Measurements from ENCODE around the gene B4GALT1. TPM values are rescaled to one million over a fixed set of nuclear protein-coding genes. Genes with fewer than 3 reads are reported as not detected.

B4GALT1 gene
- total RNA-seq, 3 donors from 2014 or later: 60.8 to 81.8 (median 66.2) TPM

- Histone ChIP-seq H3K36me3 (no peaks in the 10 kb centered on the region), H3K4me1 (no peaks in the 10 kb centered on the region), H3K27me3 (no peaks in the 10 kb centered on the region), H3K4me3 (no peak overlapping the region), H3K27ac (no peak overlapping the region), H3K9me3 (no peaks in the 10 kb centered on the region)
- DNase-seq (ENCODE audit: low spot score in 2 of 2): no peak
- TF ChIP-seq POLR2A (IDR thresholded peaks at IDR 0.05): no peak
- TF ChIP-seq POLR2AphosphoS5 (IDR thresholded peaks at IDR 0.05): no peak
- TF ChIP-seq CTCF (IDR thresholded peaks at IDR 0.05): no peak
- intact Hi-C loops (cut with DNase I; ENCODE audit: low total_unique reads): no loop called here
Measured at GRCh38 chr9:33193818-33194217, 26.7 kb upstream of the B4GALT1 start.

GRCh38 chr9:33192493-33193255, 25.5 kb upstream of the B4GALT1 start:
- no peak overlapping the region for H3K4me3 ChIP-seq
- H3K9me3 ChIP-seq: no peaks in the 10 kb centered on the region
- no peak overlapping the region for H3K27ac ChIP-seq
- DNase-seq (ENCODE audit: low spot score in 2 of 2): no peak
- no peaks in the 10 kb centered on the region for H3K27me3 ChIP-seq
- H3K36me3 ChIP-seq: no peaks in the 10 kb centered on the region
- intact Hi-C loops (cut with DNase I; ENCODE audit: low total_unique reads): no loop called here
- no peaks in the 10 kb centered on the region for H3K4me1 ChIP-seq
- no peak for TF ChIP-seq CTCF (IDR thresholded peaks at IDR 0.05)
- TF ChIP-seq POLR2A (IDR thresholded peaks at IDR 0.05): no peak
- no peak for TF ChIP-seq POLR2AphosphoS5 (IDR thresholded peaks at IDR 0.05)

- TF ChIP-seq POLR2A (IDR thresholded peaks at IDR 0.05) (no peak), CTCF (IDR thresholded peaks at IDR 0.05) (no peak), POLR2AphosphoS5 (IDR thresholded peaks at IDR 0.05) (no peak)
- H3K4me1 ChIP-seq: no peaks in the 10 kb centered on the region
- H3K27me3 ChIP-seq: no peaks in the 10 kb centered on the region
- DNase-seq (ENCODE audit: low spot score in 2 of 2): no peak
- no peaks in the 10 kb centered on the region for H3K36me3 ChIP-seq
- intact Hi-C loops (cut with DNase I; ENCODE audit: low total_unique reads): loop anchor here (2.0 kb wide), 1 partner anchor 75 kb away; the partner anchor contains the start of genes BAG1 and CHMP5
- H3K9me3 ChIP-seq: no peaks in the 10 kb centered on the region
- no peak overlapping the region for H3K27ac ChIP-seq
- no peak overlapping the region for H3K4me3 ChIP-seq
Measured at GRCh38 chr9:33190021-33190705, 23.0 kb upstream of the B4GALT1 start.

- Histone ChIP-seq H3K4me3 (no peak overlapping the region), H3K27me3 (no peaks in the 10 kb centered on the region), H3K9me3 (no peaks in the 10 kb centered on the region), H3K27ac (no peak overlapping the region), H3K36me3 (no peaks in the 10 kb centered on the region), H3K4me1 (no peaks in the 10 kb centered on the region)
- no peak for DNase-seq (ENCODE audit: low spot score in 2 of 2)
- intact Hi-C loops (cut with DNase I; ENCODE audit: low total_unique reads): no loop called here
- TF ChIP-seq POLR2AphosphoS5 (IDR thresholded peaks at IDR 0.05) (no peak), POLR2A (IDR thresholded peaks at IDR 0.05) (no peak), CTCF (IDR thresholded peaks at IDR 0.05) (no peak)
Measured at GRCh38 chr9:33189331-33189791, 22.2 kb upstream of the B4GALT1 start.

GRCh38 chr9:33188711-33189110, 21.6 kb upstream of the B4GALT1 start:
- no peak for DNase-seq (ENCODE audit: low spot score in 2 of 2)
- Histone ChIP-seq H3K27me3 (no peaks in the 10 kb centered on the region), H3K9me3 (no peaks in the 10 kb centered on the region), H3K4me1 (no peaks in the 10 kb centered on the region), H3K36me3 (no peaks in the 10 kb centered on the region), H3K4me3 (no peak overlapping the region), H3K27ac (no peak overlapping the region)
- intact Hi-C loops (cut with DNase I; ENCODE audit: low total_unique reads): no loop called here
- TF ChIP-seq POLR2A (IDR thresholded peaks at IDR 0.05): no peak
- no peak for TF ChIP-seq CTCF (IDR thresholded peaks at IDR 0.05)
- TF ChIP-seq POLR2AphosphoS5 (IDR thresholded peaks at IDR 0.05): no peak

Data from breast epithelium (tissue), 4 donors.